ENCODE data around the gene LYG2.

DNA sequence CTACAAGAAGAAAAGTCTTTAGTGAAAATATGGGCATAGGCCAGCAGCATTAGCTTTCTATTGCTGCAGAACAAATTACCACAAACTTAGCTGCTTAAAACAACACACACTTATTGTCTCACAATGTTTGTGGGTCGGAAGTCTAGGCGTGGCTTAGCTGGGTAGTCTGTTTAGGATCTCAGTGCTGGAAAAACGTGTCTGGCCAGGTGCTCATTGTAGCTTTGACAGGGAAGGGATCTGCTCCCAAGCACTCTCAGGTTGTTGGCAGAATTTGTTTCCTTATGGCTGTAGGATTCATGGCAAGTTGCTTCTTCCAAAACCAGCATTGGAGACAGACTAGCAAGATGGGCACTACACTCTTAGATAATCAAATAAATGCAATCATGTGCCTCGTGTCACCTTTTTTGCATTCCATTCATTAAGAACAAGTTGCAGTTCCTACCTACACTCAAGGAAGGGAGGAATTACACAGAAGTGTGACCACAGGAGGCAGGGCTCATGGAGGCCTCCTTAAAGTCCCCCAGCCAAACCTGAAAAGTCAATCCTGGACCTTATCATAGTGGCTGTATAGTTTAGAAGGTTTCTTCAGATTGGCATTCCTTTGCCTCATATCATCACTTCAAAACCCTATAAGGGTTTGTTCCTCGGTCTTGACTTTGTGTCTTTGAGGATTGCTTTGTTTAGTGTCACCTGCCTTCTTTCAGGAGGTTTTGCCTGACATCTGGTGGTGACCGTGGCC is 57.2 kb downstream of the LYG2 start:
- TF ChIP-seq, protein P1, sequence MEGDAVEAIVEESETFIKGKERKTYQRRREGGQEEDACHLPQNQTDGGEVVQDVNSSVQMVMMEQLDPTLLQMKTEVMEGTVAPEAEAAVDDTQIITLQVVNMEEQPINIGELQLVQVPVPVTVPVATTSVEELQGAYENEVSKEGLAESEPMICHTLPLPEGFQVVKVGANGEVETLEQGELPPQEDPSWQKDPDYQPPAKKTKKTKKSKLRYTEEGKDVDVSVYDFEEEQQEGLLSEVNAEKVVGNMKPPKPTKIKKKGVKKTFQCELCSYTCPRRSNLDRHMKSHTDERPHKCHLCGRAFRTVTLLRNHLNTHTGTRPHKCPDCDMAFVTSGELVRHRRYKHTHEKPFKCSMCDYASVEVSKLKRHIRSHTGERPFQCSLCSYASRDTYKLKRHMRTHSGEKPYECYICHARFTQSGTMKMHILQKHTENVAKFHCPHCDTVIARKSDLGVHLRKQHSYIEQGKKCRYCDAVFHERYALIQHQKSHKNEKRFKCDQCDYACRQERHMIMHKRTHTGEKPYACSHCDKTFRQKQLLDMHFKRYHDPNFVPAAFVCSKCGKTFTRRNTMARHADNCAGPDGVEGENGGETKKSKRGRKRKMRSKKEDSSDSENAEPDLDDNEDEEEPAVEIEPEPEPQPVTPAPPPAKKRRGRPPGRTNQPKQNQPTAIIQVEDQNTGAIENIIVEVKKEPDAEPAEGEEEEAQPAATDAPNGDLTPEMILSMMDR (optimal IDR thresholded peaks at IDR 0.05 in 1 of 3, IDR thresholded peaks at IDR 0.05 in 1 of 3, conservative IDR thresholded peaks at IDR 0.05 in 1 of 3; ENCODE audit: extremely low read depth in 1 of 3, insufficient read depth in 2 of 3, low read length in 3 of 3), result no peak
- no peak for TF ChIP-seq EZH2 (IDR thresholded peaks at IDR 0.05; ENCODE audit: low read length)

Data from keratinocyte (primary cell).